HepG2 (cell line): ENCODE results near the gene ADCY5. TPM values are rescaled to one million over a fixed set of nuclear protein-coding genes. Genes with fewer than 3 reads are reported as not detected.

ENCODE experiments used
- ATAC-seq: fragments of 200-7000 bp; cut with Tn5 transposase; 3 replicates; pipeline ENCODE4 v1.9.1; 2020; ENCODE audit warnings: mild to moderate bottlenecking, moderate library complexity
- BruUV-seq: library from RNA; stranded (reverse); fragments of 400-500 nt; replicated peaks from 2 replicates; lab custom pipeline; 2021; lab: Mats Ljungman, UMichigan
- CTCF ChIA-PET: fragments of 300-600 bp; formaldehyde crosslinking; extraction: SDS; loops from one replicate; lab custom pipeline; 2021; ENCODE audit warnings: low total read pairs, inconsistent platforms, low intra/inter-chr PET ratio; lab: Yijun Ruan, JAX
- POLR2A ChIA-PET: fragments of 350-600 bp; sonication (Branson Sonifier 250); formaldehyde crosslinking; loops from one replicate; lab custom pipeline; 2020; ENCODE audit warnings: antibody characterized with exemption, inconsistent platforms; lab: Yijun Ruan, JAX
- DNase-seq: peaks from one replicate; pipeline ENCODE4 v3.0.0-alpha.2; 2015; ENCODE audit warnings: low spot score
- FAIRE-seq: peaks from 3 replicates; lab custom pipeline; 2011; peaks lifted over from hg19 to GRCh38; lab: Jason Lieb, UNC
- H2AFZ ChIP-seq: one replicate; pipeline ENCODE4 v1.6.1; 2011; ENCODE audit warnings: low read length, inconsistent platforms
- H3K27ac ChIP-seq: fragments of 300-600 bp; 3 replicates; pipeline ENCODE4 v1.8.0; 2011; ENCODE audit warnings: mixed run types, mild to moderate bottlenecking, mixed read lengths, low read length, inconsistent platforms; ENCODE audit not compliant: insufficient read depth; ENCODE audit errors: extremely low read length
- H3K27me3 ChIP-seq, 2 experiments: fragments of 200-600 bp in 1 of 2; 2 replicates in 1 of 2; 3 replicates in 1 of 2; pipeline versions ENCODE4 v1.6.0 to v1.8.0; 2011; ENCODE audit warnings: low read length in 2 of 2, mild to moderate bottlenecking in 2 of 2, moderate library complexity in 2 of 2, inconsistent platforms in 1 of 2; ENCODE audit not compliant: insufficient read depth in 2 of 2, control insufficient read depth in 1 of 2
- H3K36me3 ChIP-seq, 2 experiments: fragments of 200-600 bp in 1 of 2; replicated peaks in 1 of 2; 2 replicates in 1 of 2; 3 replicates in 1 of 2; pipeline versions ENCODE4 v1.5.1 to v1.8.0; 2011; ENCODE audit warnings: low read length in 2 of 2, inconsistent platforms in 1 of 2; ENCODE audit not compliant: insufficient read depth in 2 of 2, control insufficient read depth in 1 of 2
- H3K4me1 ChIP-seq: 2 replicates; pipeline ENCODE4 v1.5.1; 2012; ENCODE audit warnings: low read length, inconsistent platforms; ENCODE audit not compliant: insufficient read depth
- H3K4me2 ChIP-seq: 2 replicates; pipeline ENCODE4 v1.6.0; 2011; ENCODE audit warnings: low read depth, low read length, inconsistent platforms
- H3K4me3 ChIP-seq, 3 experiments: fragments of 200-600 bp in 1 of 3; sonication (generic), shearing (Covaris generic) in 1 of 3; replicated peaks in 1 of 3; 2 replicates each; pipeline ENCODE4 v1.5.1; 2011 to 2016; ENCODE audit warnings: low read length in 3 of 3, inconsistent platforms in 2 of 3, low read depth in 2 of 3, mild to moderate bottlenecking in 2 of 3, control low read depth in 1 of 3, mixed read lengths in 1 of 3; ENCODE audit not compliant: insufficient read depth in 1 of 3
- H3K79me2 ChIP-seq: one replicate; pipeline ENCODE4 v1.6.1; 2011; ENCODE audit warnings: low read length, inconsistent platforms; ENCODE audit not compliant: insufficient read depth
- H3K9ac ChIP-seq: 2 replicates; pipeline ENCODE4 v1.6.0; 2011; ENCODE audit warnings: mild to moderate bottlenecking, low read depth, low read length, inconsistent platforms; ENCODE audit not compliant: insufficient read depth
- H3K9me3 ChIP-seq: 2 replicates; pipeline ENCODE4 v1.5.1; 2012; ENCODE audit warnings: mild to moderate bottlenecking, low read length
- H4K20me1 ChIP-seq: 2 replicates; pipeline ENCODE4 v1.6.0; 2011; ENCODE audit warnings: inconsistent platforms, mild to moderate bottlenecking, low read length, moderate library complexity; ENCODE audit not compliant: insufficient read depth
- AHR ChIP-seq: IDR thresholded peaks from 2 replicates; pipeline ENCODE4 v1.6.1; 2018; ENCODE audit warnings: missing genetic modification reagents, missing compliant biosample characterization
- GABPA ChIP-seq, 2 experiments: IDR thresholded peaks; 2 replicates each; pipeline ENCODE4 v1.6.1; 2011 to 2016; ENCODE audit warnings: low read depth in 2 of 2, low read length in 1 of 2, missing biosample characterization in 1 of 2, missing genetic modification characterization in 1 of 2
- HOXA3 ChIP-seq: sonication (generic); formaldehyde crosslinking; IDR thresholded peaks from 2 replicates; pipeline ENCODE4 v1.5.0; 2020; ENCODE audit warnings: missing genetic modification reagents
- HOXD1 ChIP-seq: sonication (generic); formaldehyde crosslinking; IDR thresholded peaks from 2 replicates; pipeline ENCODE4 v1.5.0; 2020; ENCODE audit warnings: missing genetic modification reagents
- KDM4B ChIP-seq: sonication (generic); formaldehyde crosslinking; IDR thresholded peaks from 2 replicates; pipeline ENCODE4 v1.4.0; 2020; ENCODE audit warnings: missing genetic modification reagents
- NR2F1 ChIP-seq, 2 experiments: fragments of 450-650 bp in 1 of 2; formaldehyde crosslinking in 1 of 2; IDR thresholded peaks; 2 replicates each; pipeline versions ENCODE4 v1.5.0 to v1.6.1; 2016 to 2020; ENCODE audit warnings: mild to moderate bottlenecking in 1 of 2, missing compliant biosample characterization in 1 of 2, missing genetic modification reagents in 1 of 2, moderate library complexity in 1 of 2
- RXRB ChIP-seq: IDR thresholded peaks from 2 replicates; pipeline ENCODE4 v1.6.1; 2016; ENCODE audit warnings: borderline replicate concordance, missing genetic modification reagents, missing compliant biosample characterization
- SIX1 ChIP-seq: sonication (generic); formaldehyde crosslinking; IDR thresholded peaks from 2 replicates; pipeline ENCODE4 v1.4.0; 2020; ENCODE audit warnings: missing genetic modification reagents, borderline replicate concordance
- SMARCC2 ChIP-seq: fragments of 450-650 bp; IDR thresholded peaks from 2 replicates; pipeline ENCODE4 v1.6.1; 2017; ENCODE audit warnings: antibody characterized with exemption, mild to moderate bottlenecking
- XBP1 ChIP-seq: sonication (generic); formaldehyde crosslinking; IDR thresholded peaks from 2 replicates; pipeline ENCODE4 v1.5.0; 2020; ENCODE audit warnings: missing genetic modification reagents
- ZMYM4 ChIP-seq: sonication (generic); formaldehyde crosslinking; IDR thresholded peaks from 2 replicates; pipeline ENCODE4 v1.8.1; 2023; ENCODE audit warnings: mild to moderate bottlenecking, missing genetic modification reagents
- ZNF350 ChIP-seq: sonication (generic); formaldehyde crosslinking; IDR thresholded peaks from 2 replicates; pipeline ENCODE4 v1.4.0; 2020; ENCODE audit warnings: mild to moderate bottlenecking, low read depth, missing genetic modification reagents, borderline replicate concordance
- ZNF432 ChIP-seq: sonication (generic); formaldehyde crosslinking; IDR thresholded peaks from 2 replicates; pipeline ENCODE4 v1.5.0; 2020; ENCODE audit warnings: missing genetic modification reagents, mild to moderate bottlenecking, borderline replicate concordance
- ZNF597 ChIP-seq: sonication (generic); formaldehyde crosslinking; IDR thresholded peaks from 2 replicates; pipeline ENCODE4 v1.5.0; 2020; ENCODE audit warnings: missing genetic modification reagents
- ZNF83 ChIP-seq: sonication (generic); formaldehyde crosslinking; IDR thresholded peaks from 2 replicates; pipeline ENCODE4 v1.4.0; 2020; ENCODE audit warnings: missing genetic modification reagents, mild to moderate bottlenecking, borderline replicate concordance
- WGBS: methylation state at CpG from one replicate; pipeline ENCODE4 v1.1.6; 2017; ENCODE audit warnings: low lambda C conversion rate; 5-methylcytosine and 5-hydroxymethylcytosine counted together
- in situ Hi-C: cut with HindIII; loops from 2 replicates; pipeline ENCODE4 v1.10.0; 2017; ENCODE audit warnings: low pct_unique_long_range_greater_than_20kb; ENCODE audit not compliant: extremely low pct_ligation_motif_present
- intact Hi-C: fragments of 100-400 bp; cut with micrococcal nuclease; formaldehyde crosslinking; loops from one replicate; pipeline ENCODE4 v1.10.0; 2022; ENCODE audit not compliant: unreplicated experiment
- polyA plus RNA-seq, 8 experiments: library from polyadenylated mRNA; depleted of rRNA in 3 of 8; stranded (reverse) in 7 of 8; unstranded in 1 of 8; fragments of >200 nt; fragmentation: Illumina TruSeq in 4 of 8; extraction: Trizol in 4 of 8; gene quantifications; 2 replicates each; pipeline versions ENCODE4 v1.2.1 to v1.2.3, GENCODE V29; 2011 to 2016; ENCODE audit warnings: low read depth in 4 of 8, missing spikeins in 1 of 8, mixed read lengths in 1 of 8; ENCODE audit not compliant: insufficient read depth in 1 of 8
- total RNA-seq, 5 experiments: library from RNA; depleted of rRNA; stranded (reverse); fragments of >200 nt; fragmentation: Illumina TruSeq; extraction: Trizol; gene quantifications; 2 replicates each; pipeline ENCODE4 v1.2.3, GENCODE V29; 2016; ENCODE audit warnings: low read depth in 1 of 5
- TF ChIP-seq, protein P1 (sequence below): sonication (generic); formaldehyde crosslinking; IDR thresholded peaks from 2 replicates; pipeline ENCODE4 v1.4.0; 2020; ENCODE audit warnings: missing genetic modification reagents, borderline replicate concordance
- TF ChIP-seq, protein P2 (sequence below): fragments of 450-650 bp; IDR thresholded peaks from 2 replicates; pipeline ENCODE4 v1.6.1; 2016

The ADCY5 gene
- total and polyA plus RNA-seq, 2 of the 13 experiments (the other 11 are each of a cell fraction or from before 2014, with no cell fraction given), result not detected

DNA sequence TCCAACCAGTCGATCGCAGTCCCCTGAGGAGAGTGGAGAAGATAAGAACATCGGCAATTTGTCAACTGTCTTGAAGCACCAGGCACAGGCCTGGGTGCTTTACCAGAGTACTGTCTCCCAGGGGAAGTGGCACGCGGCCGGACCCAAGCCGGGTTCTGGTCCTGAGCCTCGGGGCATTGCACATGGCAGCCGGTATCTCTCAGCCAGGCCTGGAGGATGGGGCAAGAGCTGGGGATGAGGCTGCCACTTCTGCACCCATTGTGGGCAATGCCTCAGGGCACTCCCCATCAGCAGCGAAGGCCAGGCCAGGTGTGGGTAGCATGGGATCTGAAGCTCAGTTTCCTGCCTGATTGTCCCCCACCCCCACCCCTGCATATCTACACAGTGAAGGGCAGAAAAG, 77.5 kb downstream of the ADCY5 start:
- H3K27ac ChIP-seq, result no peak overlapping the region
- in situ Hi-C loops, result no loop called here

More for the DNA sequence above, 77.5 kb downstream of the ADCY5 start:
- no peaks in the 10 kb centered on the region for H3K79me2 ChIP-seq
- CTCF ChIA-PET, result no interaction called here
- no peak for FAIRE-seq
- TF ChIP-seq XBP1 (CRISPR knock-in tag) (no peak), SMARCC2 (no peak), ZNF83 (no peak), ZMYM4 (CRISPR knock-in tag) (no peak), SIX1 (CRISPR knock-in tag) (no peak), ZNF350 (CRISPR knock-in tag) (no peak), ZNF597 (no peak), HOXD1 (no peak), AHR (CRISPR knock-in tag) (no peak), NR2F1 (CRISPR knock-in tag; IDR thresholded peaks at IDR 0.05) (no peak), RXRB (CRISPR knock-in tag) (no peak), GABPA (IDR thresholded peaks at IDR 0.05; ENCODE audit: low read depth, low read length) (no peak), GABPA (CRISPR knock-in tag; IDR thresholded peaks at IDR 0.05; ENCODE audit: low read depth) (no peak), ZNF432 (CRISPR knock-in tag) (no peak), KDM4B (CRISPR knock-in tag) (no peak), HOXA3 (CRISPR knock-in tag) (no peak)
- TF ChIP-seq, protein P1, sequence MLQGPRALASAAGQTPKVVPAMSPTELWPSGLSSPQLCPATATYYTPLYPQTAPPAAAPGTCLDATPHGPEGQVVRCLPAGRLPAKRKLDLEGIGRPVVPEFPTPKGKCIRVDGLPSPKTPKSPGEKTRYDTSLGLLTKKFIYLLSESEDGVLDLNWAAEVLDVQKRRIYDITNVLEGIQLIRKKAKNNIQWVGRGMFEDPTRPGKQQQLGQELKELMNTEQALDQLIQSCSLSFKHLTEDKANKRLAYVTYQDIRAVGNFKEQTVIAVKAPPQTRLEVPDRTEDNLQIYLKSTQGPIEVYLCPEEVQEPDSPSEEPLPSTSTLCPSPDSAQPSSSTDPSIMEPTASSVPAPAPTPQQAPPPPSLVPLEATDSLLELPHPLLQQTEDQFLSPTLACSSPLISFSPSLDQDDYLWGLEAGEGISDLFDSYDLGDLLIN, result no peak
- TF ChIP-seq, protein P2, sequence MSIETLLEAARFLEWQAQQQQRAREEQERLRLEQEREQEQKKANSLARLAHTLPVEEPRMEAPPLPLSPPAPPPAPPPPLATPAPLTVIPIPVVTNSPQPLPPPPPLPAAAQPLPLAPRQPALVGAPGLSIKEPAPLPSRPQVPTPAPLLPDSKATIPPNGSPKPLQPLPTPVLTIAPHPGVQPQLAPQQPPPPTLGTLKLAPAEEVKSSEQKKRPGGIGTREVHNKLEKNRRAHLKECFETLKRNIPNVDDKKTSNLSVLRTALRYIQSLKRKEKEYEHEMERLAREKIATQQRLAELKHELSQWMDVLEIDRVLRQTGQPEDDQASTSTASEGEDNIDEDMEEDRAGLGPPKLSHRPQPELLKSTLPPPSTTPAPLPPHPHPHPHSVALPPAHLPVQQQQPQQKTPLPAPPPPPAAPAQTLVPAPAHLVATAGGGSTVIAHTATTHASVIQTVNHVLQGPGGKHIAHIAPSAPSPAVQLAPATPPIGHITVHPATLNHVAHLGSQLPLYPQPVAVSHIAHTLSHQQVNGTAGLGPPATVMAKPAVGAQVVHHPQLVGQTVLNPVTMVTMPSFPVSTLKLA, result no peak
- TF ChIP-seq, all 625 proteins: peak for 0
- POLR2A ChIA-PET, result no interaction called here
- no TSS peak for BruUV-seq
- Histone ChIP-seq H2AFZ (no peak overlapping the region), H3K4me1 (no peaks in the 10 kb centered on the region), H3K4me2 (no peak overlapping the region), H3K9me3 (no peaks in the 10 kb centered on the region), H3K27me3 (peaks cover 0 to 2% of the 10 kb centered on the region in 2 experiments; a peak in 2 of 5 replicates), H4K20me1 (no peaks in the 10 kb centered on the region), H3K9ac (no peak overlapping the region), H3K4me3 (no peak overlapping the region), H3K36me3 (no peaks in the 10 kb centered on the region)
- 47% methylated on average over 7 of the region's 10 CpGs for WGBS
- intact Hi-C loops, result no loop called here
- no peak for DNase-seq
- no peak for ATAC-seq
